Measurements from ENCODE around the gene LMX1B. TPM values are rescaled to one million over a fixed set of nuclear protein-coding genes. Genes with fewer than 3 reads are reported as not detected.

Gene LMX1B
- total RNA-seq, 1 donor from 2014 or later: under 0.01 TPM

GRCh38 chr9:126611193-126611591 is 2.5 kb upstream of the LMX1B start:
- peaks cover 21 to 32% (median 22%) of the 10 kb centered on the region in 3 donors for H3K4me1 ChIP-seq (ENCODE audit: control insufficient read depth in 3 of 3, insufficient read depth in 3 of 3, low read length in 3 of 3)
- peak overlapping the region in 1 of 3 donors; percentile 22 for H3K4me3 ChIP-seq (ENCODE audit: low read length in 3 of 3)
- no peak overlapping the region for H3K9ac ChIP-seq (ENCODE audit: low read depth in 1 of 3, low read length in 3 of 3)
- H3K36me3 ChIP-seq (ENCODE audit: control insufficient read depth in 3 of 3, insufficient read depth in 3 of 3, low read length in 3 of 3): no peaks in the 10 kb centered on the region
- no peak overlapping the region for H3K27ac ChIP-seq (ENCODE audit: low read depth, low read length)
- H3K9me3 ChIP-seq (ENCODE audit: control insufficient read depth in 3 of 3, low read length in 3 of 3): no peaks in the 10 kb centered on the region
- H3K27me3 ChIP-seq (ENCODE audit: control insufficient read depth in 3 of 3, insufficient read depth in 3 of 3, low read length in 3 of 3): peaks cover 59 to 75% (median 67%) of the 10 kb centered on the region in 3 donors

GRCh38 chr9:126611592-126612325 is 2.0 kb upstream of the LMX1B start:
- peak overlapping the region; percentile 22 to 43 (median 40) for H3K4me3 ChIP-seq (ENCODE audit: low read length in 3 of 3)

GRCh38 chr9:126612326-126612812 is 1.4 kb upstream of the LMX1B start:
- Histone ChIP-seq H3K27ac (ENCODE audit: low read depth, low read length) (no peak overlapping the region), H3K4me3 (ENCODE audit: low read length in 3 of 3) (peak overlapping the region; percentile 16 to 43 (median 40))

More at GRCh38 chr9:126611592-126612325, 2.0 kb upstream of the LMX1B start:
- Histone ChIP-seq H3K9ac (ENCODE audit: low read depth in 1 of 3, low read length in 3 of 3) (no peak overlapping the region), H3K27me3 (ENCODE audit: control insufficient read depth in 3 of 3, insufficient read depth in 3 of 3, low read length in 3 of 3) (peaks cover 60 to 77% (median 72%) of the 10 kb centered on the region in 3 donors), H3K4me1 (ENCODE audit: control insufficient read depth in 3 of 3, insufficient read depth in 3 of 3, low read length in 3 of 3) (peaks cover 21 to 32% (median 22%) of the 10 kb centered on the region in 3 donors), H3K27ac (ENCODE audit: low read depth, low read length) (no peak overlapping the region), H3K36me3 (ENCODE audit: control insufficient read depth in 3 of 3, insufficient read depth in 3 of 3, low read length in 3 of 3) (no peaks in the 10 kb centered on the region), H3K9me3 (ENCODE audit: control insufficient read depth in 3 of 3, low read length in 3 of 3) (no peaks in the 10 kb centered on the region)

GRCh38 chr9:126612813-126613641 is 701 bp upstream of the LMX1B start:
- H3K9me3 ChIP-seq (ENCODE audit: control insufficient read depth in 3 of 3, low read length in 3 of 3): no peaks in the 10 kb centered on the region
- no peak overlapping the region for H3K9ac ChIP-seq (ENCODE audit: low read depth in 1 of 3, low read length in 3 of 3)
- H3K36me3 ChIP-seq (ENCODE audit: control insufficient read depth in 3 of 3, insufficient read depth in 3 of 3, low read length in 3 of 3): no peaks in the 10 kb centered on the region
- H3K27ac ChIP-seq (ENCODE audit: low read depth, low read length): no peak overlapping the region
- peaks cover 21 to 32% (median 22%) of the 10 kb centered on the region in 3 donors for H3K4me1 ChIP-seq (ENCODE audit: control insufficient read depth in 3 of 3, insufficient read depth in 3 of 3, low read length in 3 of 3)
- H3K27me3 ChIP-seq (ENCODE audit: control insufficient read depth in 3 of 3, insufficient read depth in 3 of 3, low read length in 3 of 3): peaks cover 64 to 75% (median 74%) of the 10 kb centered on the region in 3 donors
- H3K4me3 ChIP-seq (ENCODE audit: low read length in 3 of 3): peak overlapping the region; percentile 14 to 45 (median 27)

More at GRCh38 chr9:126612326-126612812, 1.4 kb upstream of the LMX1B start:
- Histone ChIP-seq H3K36me3 (ENCODE audit: control insufficient read depth in 3 of 3, insufficient read depth in 3 of 3, low read length in 3 of 3) (no peaks in the 10 kb centered on the region), H3K9me3 (ENCODE audit: control insufficient read depth in 3 of 3, low read length in 3 of 3) (no peaks in the 10 kb centered on the region), H3K4me1 (ENCODE audit: control insufficient read depth in 3 of 3, insufficient read depth in 3 of 3, low read length in 3 of 3) (peaks cover 21 to 32% (median 22%) of the 10 kb centered on the region in 3 donors), H3K27me3 (ENCODE audit: control insufficient read depth in 3 of 3, insufficient read depth in 3 of 3, low read length in 3 of 3) (peaks cover 64 to 75% (median 73%) of the 10 kb centered on the region in 3 donors), H3K9ac (ENCODE audit: low read depth in 1 of 3, low read length in 3 of 3) (no peak overlapping the region)

GRCh38 chr9:126614088-126614454 is 343 bp downstream of the LMX1B start:
- no peaks in the 10 kb centered on the region for H3K36me3 ChIP-seq (ENCODE audit: control insufficient read depth in 3 of 3, insufficient read depth in 3 of 3, low read length in 3 of 3)
- H3K9ac ChIP-seq (ENCODE audit: low read depth in 1 of 3, low read length in 3 of 3): no peak overlapping the region
- H3K9me3 ChIP-seq (ENCODE audit: control insufficient read depth in 3 of 3, low read length in 3 of 3): no peaks in the 10 kb centered on the region
- H3K4me3 ChIP-seq (ENCODE audit: low read length in 3 of 3): no peak overlapping the region
- H3K4me1 ChIP-seq (ENCODE audit: control insufficient read depth in 3 of 3, insufficient read depth in 3 of 3, low read length in 3 of 3): peaks cover 21 to 32% (median 22%) of the 10 kb centered on the region in 3 donors
- H3K27me3 ChIP-seq (ENCODE audit: control insufficient read depth in 3 of 3, insufficient read depth in 3 of 3, low read length in 3 of 3): peaks cover 64 to 80% (median 78%) of the 10 kb centered on the region in 3 donors
- no peak overlapping the region for H3K27ac ChIP-seq (ENCODE audit: low read depth, low read length)

GRCh38 chr9:126614455-126615244 is 922 bp downstream of the LMX1B start:
- Histone ChIP-seq H3K4me3 (ENCODE audit: low read length in 3 of 3) (peak overlapping the region in 2 of 3 donors; percentile 24 to 29), H3K4me1 (ENCODE audit: control insufficient read depth in 3 of 3, insufficient read depth in 3 of 3, low read length in 3 of 3) (peaks cover 21 to 32% (median 22%) of the 10 kb centered on the region in 3 donors)

GRCh38 chr9:126615245-126615790 is 1.6 kb downstream of the LMX1B start:
- peak overlapping the region in 1 of 3 donors; percentile 6 for H3K4me3 ChIP-seq (ENCODE audit: low read length in 3 of 3)
- H3K27ac ChIP-seq (ENCODE audit: low read depth, low read length): no peak overlapping the region
- H3K9ac ChIP-seq (ENCODE audit: low read depth in 1 of 3, low read length in 3 of 3): no peak overlapping the region
- H3K4me1 ChIP-seq (ENCODE audit: control insufficient read depth in 3 of 3, insufficient read depth in 3 of 3, low read length in 3 of 3): peaks cover 21 to 32% (median 22%) of the 10 kb centered on the region in 3 donors
- no peaks in the 10 kb centered on the region for H3K36me3 ChIP-seq (ENCODE audit: control insufficient read depth in 3 of 3, insufficient read depth in 3 of 3, low read length in 3 of 3)
- no peaks in the 10 kb centered on the region for H3K9me3 ChIP-seq (ENCODE audit: control insufficient read depth in 3 of 3, low read length in 3 of 3)
- peaks cover 63 to 80% (median 74%) of the 10 kb centered on the region in 3 donors for H3K27me3 ChIP-seq (ENCODE audit: control insufficient read depth in 3 of 3, insufficient read depth in 3 of 3, low read length in 3 of 3)

More at GRCh38 chr9:126614455-126615244, 922 bp downstream of the LMX1B start:
- Histone ChIP-seq H3K9me3 (ENCODE audit: control insufficient read depth in 3 of 3, low read length in 3 of 3) (no peaks in the 10 kb centered on the region), H3K27me3 (ENCODE audit: control insufficient read depth in 3 of 3, insufficient read depth in 3 of 3, low read length in 3 of 3) (peaks cover 63 to 80% (median 78%) of the 10 kb centered on the region in 3 donors), H3K9ac (ENCODE audit: low read depth in 1 of 3, low read length in 3 of 3) (peak overlapping the region in 1 of 3 donors; percentile 25), H3K36me3 (ENCODE audit: control insufficient read depth in 3 of 3, insufficient read depth in 3 of 3, low read length in 3 of 3) (no peaks in the 10 kb centered on the region), H3K27ac (ENCODE audit: low read depth, low read length) (no peak overlapping the region)

GRCh38 chr9:126615791-126616447 is 2.2 kb downstream of the LMX1B start:
- no peak overlapping the region for H3K27ac ChIP-seq (ENCODE audit: low read depth, low read length)
- H3K4me3 ChIP-seq (ENCODE audit: low read length in 3 of 3): no peak overlapping the region
- H3K36me3 ChIP-seq (ENCODE audit: control insufficient read depth in 3 of 3, insufficient read depth in 3 of 3, low read length in 3 of 3): no peaks in the 10 kb centered on the region
- peaks cover 17 to 28% (median 21%) of the 10 kb centered on the region in 3 donors for H3K4me1 ChIP-seq (ENCODE audit: control insufficient read depth in 3 of 3, insufficient read depth in 3 of 3, low read length in 3 of 3)
- no peaks in the 10 kb centered on the region for H3K9me3 ChIP-seq (ENCODE audit: control insufficient read depth in 3 of 3, low read length in 3 of 3)
- H3K27me3 ChIP-seq (ENCODE audit: control insufficient read depth in 3 of 3, insufficient read depth in 3 of 3, low read length in 3 of 3): peaks cover 65 to 79% (median 68%) of the 10 kb centered on the region in 3 donors
- no peak overlapping the region for H3K9ac ChIP-seq (ENCODE audit: low read depth in 1 of 3, low read length in 3 of 3)

Data from skeletal muscle tissue (tissue), 4 donors.